Astrocyte (in vitro differentiated cells and primary cell): ENCODE data around the gene HOGA1. TPM values are rescaled to one million over a fixed set of nuclear protein-coding genes. Genes with fewer than 3 reads are reported as not detected.

Source experiments
- DNase-seq: peaks from one replicate; pipeline ENCODE4 v3.0.0-alpha.2; 2010; ENCODE audit warnings: low read depth
- FAIRE-seq: peaks from 2 replicates; lab custom pipeline; 2011; peaks lifted over from hg19 to GRCh38; lab: Jason Lieb, UNC
- H2AFZ ChIP-seq: 2 replicates; pipeline ENCODE4 v1.6.0; 2012; ENCODE audit warnings: low read depth, low read length, inconsistent platforms
- H3K27ac ChIP-seq: 2 replicates; pipeline ENCODE4 v1.5.1; 2011; ENCODE audit warnings: low read depth, low read length, inconsistent platforms
- H3K27me3 ChIP-seq: 2 replicates; pipeline ENCODE4 v1.6.0; 2011; ENCODE audit warnings: low read length, inconsistent platforms; ENCODE audit not compliant: insufficient read depth
- H3K36me3 ChIP-seq: 2 replicates; pipeline ENCODE4 v1.5.1; 2011; ENCODE audit warnings: low read length, inconsistent platforms; ENCODE audit not compliant: insufficient read depth
- H3K4me1 ChIP-seq: 2 replicates; pipeline ENCODE4 v1.5.1; 2011; ENCODE audit warnings: low read length, inconsistent platforms; ENCODE audit not compliant: insufficient read depth
- H3K4me2 ChIP-seq: 2 replicates; pipeline ENCODE4 v1.6.0; 2012; ENCODE audit warnings: low read length, inconsistent platforms
- H3K4me3 ChIP-seq: 2 replicates; pipeline ENCODE4 v1.5.1; 2011; ENCODE audit warnings: low read depth, mild to moderate bottlenecking, low read length, inconsistent platforms; ENCODE audit not compliant: insufficient read depth
- H3K79me2 ChIP-seq: 2 replicates; pipeline ENCODE4 v1.6.0; 2012; ENCODE audit warnings: mild to moderate bottlenecking, low read length, inconsistent platforms; ENCODE audit not compliant: insufficient read depth
- H3K9ac ChIP-seq: 2 replicates; pipeline ENCODE4 v1.6.0; 2012; ENCODE audit warnings: mild to moderate bottlenecking, low read length, inconsistent platforms
- H3K9me3 ChIP-seq: 2 replicates; pipeline ENCODE4 v1.5.1; 2012; ENCODE audit warnings: low read depth, mild to moderate bottlenecking, low read length, inconsistent platforms; ENCODE audit not compliant: insufficient read depth
- H4K20me1 ChIP-seq: 2 replicates; pipeline ENCODE4 v1.6.0; 2012; ENCODE audit warnings: low read length, inconsistent platforms; ENCODE audit not compliant: insufficient read depth
- H3K27ac Mint-ChIP-seq: one replicate; pipeline ENCODE4 v1.8.0; 2021; ENCODE audit warnings: mild to moderate bottlenecking, mixed read lengths; ENCODE audit not compliant: unreplicated experiment
- H3K27me3 Mint-ChIP-seq: one replicate; pipeline ENCODE4 v1.8.0; 2021; ENCODE audit warnings: low read depth, mixed read lengths; ENCODE audit not compliant: unreplicated experiment
- H3K36me3 Mint-ChIP-seq: one replicate; pipeline ENCODE4 v1.8.0; 2021; ENCODE audit warnings: low read depth, mixed read lengths; ENCODE audit not compliant: unreplicated experiment
- H3K4me1 Mint-ChIP-seq: one replicate; pipeline ENCODE4 v1.8.0; 2021; ENCODE audit warnings: low read depth, mixed read lengths; ENCODE audit not compliant: unreplicated experiment
- H3K4me3 Mint-ChIP-seq: one replicate; pipeline ENCODE4 v1.8.0; 2021; ENCODE audit warnings: mild to moderate bottlenecking, moderate library complexity, mixed read lengths; ENCODE audit not compliant: unreplicated experiment
- H3K9me3 Mint-ChIP-seq: one replicate; pipeline ENCODE4 v1.8.0; 2021; ENCODE audit warnings: mild to moderate bottlenecking, mixed read lengths; ENCODE audit not compliant: unreplicated experiment
- CTCF ChIP-seq: IDR thresholded peaks from 2 replicates; pipeline ENCODE4 v1.5.1; 2011; ENCODE audit warnings: low read depth, mild to moderate bottlenecking, inconsistent platforms, low read length, moderate library complexity; ENCODE audit not compliant: insufficient read depth
- EZH2 ChIP-seq: IDR thresholded peaks from 2 replicates; pipeline ENCODE4 v1.6.1; 2012; ENCODE audit warnings: mild to moderate bottlenecking, low read length, inconsistent platforms; ENCODE audit not compliant: insufficient read depth
- total RNA-seq: library from RNA; stranded (reverse); gene quantifications from 2 replicates; pipeline ENCODE4 v1.2.1, GENCODE V29; 2021

HOGA1 gene
- total RNA-seq, 1 donor from 2014 or later: 0.23 TPM

GRCh38 chr10:97618285-97618684 is 34.1 kb downstream of the HOGA1 start:
- no peak overlapping the region for H3K9ac ChIP-seq
- Mint-ChIP-seq H3K4me3 (no peak overlapping the region), H3K27ac (no peak overlapping the region), H3K9me3 (no peaks in the 10 kb centered on the region), H3K27me3 (no peaks in the 10 kb centered on the region), H3K36me3 (peaks cover 7% of the 10 kb centered on the region), H3K4me1 (no peaks in the 10 kb centered on the region)
- no peak for DNase-seq
- no peaks in the 10 kb centered on the region for H3K36me3 ChIP-seq
- H4K20me1 ChIP-seq: no peaks in the 10 kb centered on the region
- H3K4me3 ChIP-seq: no peak overlapping the region
- H3K9me3 ChIP-seq: no peaks in the 10 kb centered on the region
- H3K27me3 ChIP-seq: no peaks in the 10 kb centered on the region
- H3K4me1 ChIP-seq: no peaks in the 10 kb centered on the region
- no peak for FAIRE-seq
- TF ChIP-seq EZH2: no peak
- no peak for TF ChIP-seq CTCF
- H3K4me2 ChIP-seq: no peak overlapping the region
- no peak overlapping the region for H2AFZ ChIP-seq
- no peak overlapping the region for H3K27ac ChIP-seq
- no peaks in the 10 kb centered on the region for H3K79me2 ChIP-seq

- Histone ChIP-seq H4K20me1 (no peaks in the 10 kb centered on the region), H3K9ac (no peak overlapping the region), H3K4me2 (no peak overlapping the region), H3K27me3 (no peaks in the 10 kb centered on the region), H3K4me3 (no peak overlapping the region), H3K4me1 (no peaks in the 10 kb centered on the region), H3K9me3 (no peaks in the 10 kb centered on the region), H2AFZ (no peak overlapping the region), H3K79me2 (no peaks in the 10 kb centered on the region), H3K36me3 (no peaks in the 10 kb centered on the region), H3K27ac (no peak overlapping the region)
- Mint-ChIP-seq H3K36me3 (peaks cover 7% of the 10 kb centered on the region), H3K4me3 (no peak overlapping the region), H3K27me3 (no peaks in the 10 kb centered on the region), H3K9me3 (no peaks in the 10 kb centered on the region), H3K4me1 (no peaks in the 10 kb centered on the region), H3K27ac (no peak overlapping the region)
- TF ChIP-seq EZH2 (no peak), CTCF (no peak)
- DNase-seq: no peak
- FAIRE-seq: no peak
These were observed 34.5 kb downstream of the HOGA1 start for GRCh38 chr10:97618733-97619132.

- Histone ChIP-seq H3K4me2 (no peak overlapping the region), H3K27me3 (no peaks in the 10 kb centered on the region), H3K4me3 (no peak overlapping the region), H3K27ac (no peak overlapping the region), H3K9ac (no peak overlapping the region), H3K4me1 (no peaks in the 10 kb centered on the region), H3K36me3 (no peaks in the 10 kb centered on the region), H4K20me1 (no peaks in the 10 kb centered on the region), H2AFZ (no peak overlapping the region), H3K79me2 (no peaks in the 10 kb centered on the region), H3K9me3 (no peaks in the 10 kb centered on the region)
- TF ChIP-seq CTCF (no peak), EZH2 (no peak)
- no peak overlapping the region for H3K27ac Mint-ChIP-seq
- FAIRE-seq (no peak), DNase-seq (no peak)
- no peaks in the 10 kb centered on the region for H3K4me1 Mint-ChIP-seq
- H3K36me3 Mint-ChIP-seq: peaks cover 3% of the 10 kb centered on the region
- H3K27me3 Mint-ChIP-seq: no peaks in the 10 kb centered on the region
- H3K4me3 Mint-ChIP-seq: no peak overlapping the region
- H3K9me3 Mint-ChIP-seq: no peaks in the 10 kb centered on the region
These were observed 39.1 kb downstream of the HOGA1 start for GRCh38 chr10:97623277-97623676.
